ENCODE data around the gene SLIT3.

DNA sequence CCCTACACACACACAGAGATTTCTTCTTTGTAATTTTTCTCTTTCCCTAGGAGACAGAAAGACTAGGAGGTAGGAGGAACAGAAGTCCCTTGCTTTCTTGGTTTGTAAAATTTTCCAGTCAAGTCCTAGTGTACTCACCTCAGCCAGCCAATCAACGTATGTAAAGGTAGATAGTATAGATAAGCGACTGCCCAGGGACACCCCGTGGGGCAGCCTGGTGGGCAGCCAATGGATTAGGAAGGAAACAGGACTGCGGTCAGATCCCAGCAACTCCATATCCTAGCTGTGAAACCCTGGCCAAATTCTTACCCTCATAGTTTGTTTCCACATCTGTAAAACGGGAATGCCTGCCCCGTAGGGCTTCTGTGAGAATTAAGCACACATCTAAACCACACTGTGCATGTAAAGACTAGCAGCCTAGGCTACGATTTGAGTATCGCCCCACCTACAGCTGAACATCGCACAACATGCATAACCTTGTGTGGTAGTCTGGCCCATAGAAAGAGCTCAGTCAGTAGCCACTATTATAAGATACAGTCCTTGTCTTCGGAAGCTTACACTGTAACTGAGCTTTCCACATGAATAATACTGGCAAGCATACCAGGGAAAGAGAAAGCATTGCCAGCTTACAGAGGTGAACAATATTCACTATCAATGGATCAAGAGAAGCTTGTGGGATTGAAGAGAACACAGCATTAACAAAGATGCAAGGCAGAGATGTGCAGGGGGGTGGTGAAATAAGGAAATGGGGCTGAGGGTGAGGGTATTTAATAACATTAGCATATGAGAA is 368.3 kb downstream of the SLIT3 start:
- TF ChIP-seq, protein P1, sequence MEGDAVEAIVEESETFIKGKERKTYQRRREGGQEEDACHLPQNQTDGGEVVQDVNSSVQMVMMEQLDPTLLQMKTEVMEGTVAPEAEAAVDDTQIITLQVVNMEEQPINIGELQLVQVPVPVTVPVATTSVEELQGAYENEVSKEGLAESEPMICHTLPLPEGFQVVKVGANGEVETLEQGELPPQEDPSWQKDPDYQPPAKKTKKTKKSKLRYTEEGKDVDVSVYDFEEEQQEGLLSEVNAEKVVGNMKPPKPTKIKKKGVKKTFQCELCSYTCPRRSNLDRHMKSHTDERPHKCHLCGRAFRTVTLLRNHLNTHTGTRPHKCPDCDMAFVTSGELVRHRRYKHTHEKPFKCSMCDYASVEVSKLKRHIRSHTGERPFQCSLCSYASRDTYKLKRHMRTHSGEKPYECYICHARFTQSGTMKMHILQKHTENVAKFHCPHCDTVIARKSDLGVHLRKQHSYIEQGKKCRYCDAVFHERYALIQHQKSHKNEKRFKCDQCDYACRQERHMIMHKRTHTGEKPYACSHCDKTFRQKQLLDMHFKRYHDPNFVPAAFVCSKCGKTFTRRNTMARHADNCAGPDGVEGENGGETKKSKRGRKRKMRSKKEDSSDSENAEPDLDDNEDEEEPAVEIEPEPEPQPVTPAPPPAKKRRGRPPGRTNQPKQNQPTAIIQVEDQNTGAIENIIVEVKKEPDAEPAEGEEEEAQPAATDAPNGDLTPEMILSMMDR (IDR thresholded peaks at IDR 0.05): no peak
- no peak for TF ChIP-seq POLR2A (IDR thresholded peaks at IDR 0.05)
